ENCODE measurements around the gene LCN15.

LCN15 gene

DNA sequence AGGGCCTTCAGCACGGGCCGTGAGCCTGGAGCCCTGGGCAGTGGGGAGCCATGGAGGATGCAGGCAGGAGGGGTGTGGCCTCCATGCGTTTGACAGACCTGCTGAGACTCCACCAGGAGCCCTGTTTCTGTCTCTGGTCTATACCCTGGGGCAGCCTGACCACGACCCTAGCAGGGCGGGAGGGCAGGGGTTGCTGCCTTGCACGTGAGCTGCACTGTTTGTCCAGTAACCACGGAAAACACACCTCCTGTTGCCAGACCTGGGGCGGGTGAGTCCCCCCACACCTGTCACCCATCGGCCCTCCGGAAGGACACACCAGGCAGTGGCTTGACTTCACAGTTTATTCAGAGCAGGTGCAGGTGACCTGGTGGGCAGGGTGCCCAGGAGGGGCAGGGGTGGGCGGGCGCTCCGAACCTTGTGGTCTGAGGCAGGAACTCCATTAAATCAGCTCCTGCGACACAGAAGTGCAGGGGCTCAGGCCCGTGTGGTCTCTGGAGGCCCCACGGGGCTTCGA, 10.2 kb downstream of the LCN15 start:
- DNase-seq: no peak

DNA sequence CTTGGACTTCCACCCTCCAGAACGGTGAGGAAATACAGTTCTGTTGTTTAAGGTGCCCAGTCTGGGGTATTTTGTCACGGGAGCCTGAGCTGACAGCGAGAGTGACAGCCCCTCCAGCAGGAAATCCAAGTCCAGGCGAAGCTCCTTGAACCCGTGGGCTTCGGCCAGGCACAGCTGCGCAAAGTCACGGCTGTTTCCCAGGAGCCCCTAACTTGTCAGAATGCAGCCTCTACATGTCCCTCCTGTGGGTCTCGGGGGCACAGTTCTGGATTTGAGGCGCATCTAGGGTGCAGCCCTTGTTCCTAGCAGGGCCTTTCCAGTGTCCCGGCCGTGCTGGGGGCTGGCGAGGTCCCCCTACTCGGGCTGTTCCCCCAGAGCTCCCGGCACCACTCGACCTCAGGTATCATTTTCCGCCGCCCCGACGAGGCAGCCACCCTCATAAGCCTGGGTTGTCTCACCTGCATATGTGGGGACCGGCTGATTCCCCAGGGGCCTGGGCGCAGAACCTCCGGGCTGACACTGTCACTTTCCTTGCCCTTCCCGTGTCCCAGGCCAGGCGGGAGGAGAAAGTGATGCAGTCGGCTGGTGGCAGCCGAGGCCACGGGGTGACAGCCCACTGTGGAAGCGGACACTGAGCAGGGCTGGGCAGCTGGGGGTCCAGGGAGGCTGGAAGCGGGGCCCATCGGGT, 10.8 kb downstream of the LCN15 start:
- no peak for DNase-seq

GRCh38 chr9:136751814-136752213, 12.5 kb downstream of the LCN15 start:
- no peak for DNase-seq

DNA sequence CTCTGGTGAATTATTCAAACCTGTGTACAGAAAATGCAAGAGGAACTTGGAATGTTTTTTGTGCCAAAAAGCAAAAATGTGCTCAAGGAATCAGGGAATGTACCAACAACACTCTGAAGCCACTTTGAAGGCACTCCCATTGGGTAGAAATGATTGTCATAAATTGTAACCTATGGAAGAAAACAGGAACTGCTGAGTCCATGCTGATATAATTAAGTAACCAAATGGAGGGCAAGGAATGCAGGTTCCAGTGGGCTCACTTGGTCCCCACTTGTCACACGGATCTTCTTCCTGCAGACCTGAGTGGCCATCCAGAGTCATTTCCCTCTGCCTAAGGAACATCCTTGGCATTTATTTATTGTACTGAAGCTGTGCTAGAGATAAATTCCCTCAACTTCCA, 13.1 kb downstream of the LCN15 start:
- no peak for DNase-seq

GRCh38 chr9:136750526-136750925, 13.8 kb downstream of the LCN15 start:
- no peak for DNase-seq

DNA sequence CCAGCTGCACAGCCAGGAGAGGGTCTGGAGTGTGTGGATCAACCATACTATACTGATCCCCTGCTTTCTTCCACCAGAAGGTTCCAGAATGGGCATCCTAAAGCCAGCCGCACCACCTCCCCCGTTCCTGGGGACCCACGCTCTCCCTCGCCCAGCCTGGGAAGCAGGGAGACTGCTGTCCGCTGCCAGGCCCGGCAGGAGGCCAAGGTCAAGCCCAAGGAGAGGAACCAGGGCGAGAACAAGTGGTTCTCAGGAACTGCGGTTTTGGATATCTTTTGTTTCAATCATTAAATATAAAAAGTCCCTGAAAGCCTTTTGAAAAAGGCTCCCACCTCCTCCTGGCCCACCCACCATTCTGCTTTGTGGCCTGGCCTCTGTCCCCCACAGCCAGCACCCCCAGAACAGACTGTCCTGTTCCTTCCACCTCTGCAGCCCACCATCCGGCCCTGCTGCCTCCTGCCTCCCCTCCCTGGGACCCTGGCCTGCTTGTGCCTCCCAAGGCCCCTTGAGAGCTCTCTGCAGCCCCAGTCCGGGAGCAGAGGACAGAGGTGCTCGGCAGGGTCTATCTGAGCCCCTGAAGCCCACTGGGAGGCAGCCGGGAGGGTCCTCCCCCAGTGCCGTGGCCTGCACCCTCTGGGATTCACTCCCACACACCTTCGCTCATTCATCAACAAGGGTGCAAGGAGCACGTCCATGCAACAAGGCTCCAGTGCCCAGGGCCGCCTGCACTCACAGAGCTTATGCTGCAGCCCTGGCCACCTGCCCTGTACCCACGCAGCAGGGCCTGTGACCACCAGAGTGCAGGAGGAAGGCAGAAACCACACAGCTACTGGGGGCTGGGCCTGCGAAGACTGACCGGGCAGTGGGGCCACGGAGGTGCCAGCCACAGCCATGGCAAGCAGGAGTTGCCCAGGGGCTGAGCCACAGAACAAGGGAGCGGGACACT, 15.4 kb downstream of the LCN15 start:
- DNase-seq: no peak

DNA sequence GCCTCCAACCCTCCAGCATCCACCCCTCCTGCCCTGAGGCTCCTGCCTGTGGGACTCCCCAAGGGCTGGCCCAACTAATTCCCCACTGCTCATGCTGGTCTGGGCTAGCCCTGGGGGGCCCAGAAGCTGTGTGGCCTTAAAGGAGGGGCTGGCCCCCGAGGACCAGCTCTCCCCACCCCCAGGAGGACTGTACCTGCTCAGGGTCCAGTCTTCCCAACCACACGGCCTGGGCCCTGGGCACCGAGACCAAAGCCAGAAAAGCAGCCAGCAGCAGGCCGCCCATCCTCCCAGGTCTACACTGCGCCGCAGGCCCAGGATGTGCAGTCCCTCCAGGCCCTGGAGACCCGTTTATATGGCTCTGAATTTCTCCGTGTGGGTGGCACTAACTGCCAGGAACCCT, 16.1 kb downstream of the LCN15 start, which contains the start of gene LCN6:
LCN6 (minus strand) TSS at position 325 of the 400 bp plus-strand sequence; CDS start at position 283, 42 bp downstream.
- DNase-seq: no peak

- DNase-seq: no peak
Observed at GRCh38 chr9:136747161-136748060, 16.9 kb downstream of the LCN15 start.

- no peak for DNase-seq
Observed at GRCh38 chr9:136746621-136747020, 17.7 kb downstream of the LCN15 start.

GRCh38 chr9:136746155-136746490, 18.2 kb downstream of the LCN15 start:
- no peak for DNase-seq

- no peak for DNase-seq
Observed at GRCh38 chr9:136745389-136746154, 18.7 kb downstream of the LCN15 start.

DNA sequence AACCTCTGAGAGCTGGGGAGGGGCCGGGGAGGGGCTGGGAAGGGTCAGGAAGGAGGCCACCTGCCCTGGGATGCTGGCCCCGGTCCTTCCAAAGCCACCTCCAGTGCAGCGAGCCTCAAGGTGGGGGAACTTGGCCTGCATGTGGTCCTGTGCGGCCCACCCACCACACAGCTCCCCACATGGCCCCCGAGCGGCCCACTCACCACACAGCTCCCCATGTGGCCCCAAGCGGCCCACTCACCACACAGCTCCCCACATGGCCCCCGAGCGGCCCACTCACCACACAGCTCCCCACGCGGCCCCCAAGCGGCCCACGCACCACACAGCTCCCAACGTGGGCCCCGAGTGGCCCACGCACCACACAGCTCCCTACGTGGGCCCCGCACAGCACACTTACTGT, 19.5 kb downstream of the LCN15 start:
- DNase-seq: no peak

- DNase-seq: no peak
Observed at GRCh38 chr9:136743639-136744211, 20.6 kb downstream of the LCN15 start.

DNA sequence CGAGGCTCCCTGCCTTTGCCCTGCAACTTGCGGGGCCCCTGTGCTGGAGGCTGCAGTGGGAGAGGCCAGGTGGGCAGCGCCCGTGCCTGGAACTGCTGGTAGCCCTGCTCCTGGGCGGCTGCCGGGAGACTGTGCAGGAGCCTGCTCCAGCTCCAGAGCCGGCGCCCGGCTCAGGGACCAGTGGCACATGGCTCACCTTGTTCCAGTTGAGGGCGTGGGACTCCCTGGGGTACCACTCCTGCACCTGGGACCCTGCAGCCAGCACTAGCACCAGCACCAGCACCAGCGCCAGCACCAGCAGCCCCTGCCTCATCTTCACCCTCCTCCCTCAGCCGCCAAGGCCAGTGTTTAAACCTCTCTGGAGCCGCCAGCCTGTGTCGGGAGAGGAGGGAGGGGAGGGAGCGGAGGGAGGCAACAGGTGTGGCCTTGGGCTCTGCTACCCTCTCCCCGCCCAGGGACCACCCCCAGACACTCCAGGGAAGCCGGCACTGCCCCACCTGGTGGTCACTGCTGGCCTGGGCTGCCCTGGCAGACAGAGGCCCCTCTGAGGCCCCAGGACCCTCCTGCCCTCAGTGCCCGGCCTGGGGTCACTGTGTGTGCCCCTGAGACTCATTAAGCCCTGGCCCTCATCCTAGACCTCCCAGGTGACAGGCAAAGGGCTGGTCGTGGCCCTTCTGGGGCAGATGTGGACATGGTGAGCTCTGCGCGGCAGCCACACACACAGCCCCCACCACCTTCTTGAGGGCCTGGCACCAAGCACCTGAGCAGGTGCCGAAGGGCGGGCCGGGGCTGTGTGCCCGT, 21.5 kb downstream of the LCN15 start, which contains the start of gene LCN10:
LCN10 (minus strand) TSS at position 350 of the 801 bp plus-strand sequence; CDS start at position 313, 37 bp downstream.
- no peak for DNase-seq

- no peak for DNase-seq
Observed at GRCh38 chr9:136741883-136742571, 22.3 kb downstream of the LCN15 start.

DNA sequence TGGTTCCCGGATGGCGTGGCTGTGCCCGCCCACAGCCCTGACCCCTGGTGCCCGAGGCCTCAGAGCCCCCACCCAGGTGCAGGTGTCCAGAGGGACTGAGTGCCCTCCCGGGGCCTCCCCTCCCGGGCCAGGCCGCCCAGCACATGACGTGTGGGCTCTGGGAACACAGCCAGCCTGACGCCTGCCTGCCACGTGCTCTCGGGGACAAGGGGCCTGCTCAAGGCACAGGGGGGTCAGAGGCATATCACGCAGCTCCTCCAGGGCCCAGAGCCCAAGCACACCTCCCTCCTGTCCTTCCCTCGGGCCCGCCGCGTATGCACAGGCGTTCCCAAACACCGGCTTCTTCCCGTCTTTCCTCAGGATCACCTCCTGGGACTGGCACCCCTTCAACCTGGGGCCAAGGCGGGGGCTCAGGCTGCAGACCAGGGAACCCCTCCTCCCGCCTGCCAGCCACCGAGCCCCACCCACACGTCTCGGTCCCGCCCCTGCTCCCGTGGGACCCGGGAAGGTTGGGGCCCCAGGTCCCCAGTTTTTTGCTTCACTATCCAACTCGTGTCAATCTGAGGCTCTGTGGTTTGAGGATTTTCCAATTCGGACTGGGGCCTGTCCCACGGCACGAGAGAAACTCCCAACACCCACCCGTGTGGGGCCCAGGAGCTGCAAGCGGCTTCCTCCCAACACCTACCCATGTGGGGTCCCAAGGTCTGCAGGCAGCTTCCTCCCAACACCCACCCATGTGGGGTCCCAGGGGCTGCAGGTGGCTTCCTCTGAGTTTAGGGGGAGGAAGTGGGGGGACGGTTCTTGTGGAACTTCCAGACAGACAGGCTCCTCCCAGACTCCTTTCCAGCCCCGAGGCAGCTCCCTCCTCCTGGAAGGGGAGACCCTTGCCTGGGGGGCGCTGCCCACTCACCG, 23.1 kb downstream of the LCN15 start:
- DNase-seq: no peak

DNA sequence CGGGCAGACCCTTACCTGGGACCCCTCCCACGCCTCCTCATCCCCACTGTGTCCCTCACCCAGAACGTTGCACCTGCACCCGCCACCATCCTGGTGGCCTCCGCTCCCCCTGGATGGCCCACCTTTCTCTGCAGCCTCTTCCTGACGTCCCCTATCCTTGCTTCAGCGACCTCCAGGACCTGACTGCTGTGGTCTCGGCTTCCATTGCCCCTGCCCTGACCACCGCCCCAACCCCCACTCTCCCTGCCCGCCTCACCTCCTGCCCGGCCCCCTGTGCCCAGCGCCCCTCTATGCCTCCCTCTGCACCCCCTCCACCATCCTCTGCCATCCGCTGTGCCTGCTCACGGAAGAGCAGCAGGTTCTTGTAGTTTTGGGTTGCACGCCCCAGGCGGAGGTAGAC, 23.8 kb downstream of the LCN15 start:
- no peak for DNase-seq

- no peak for DNase-seq
Observed at GRCh38 chr9:136740069-136740468, 24.2 kb downstream of the LCN15 start.

DNA sequence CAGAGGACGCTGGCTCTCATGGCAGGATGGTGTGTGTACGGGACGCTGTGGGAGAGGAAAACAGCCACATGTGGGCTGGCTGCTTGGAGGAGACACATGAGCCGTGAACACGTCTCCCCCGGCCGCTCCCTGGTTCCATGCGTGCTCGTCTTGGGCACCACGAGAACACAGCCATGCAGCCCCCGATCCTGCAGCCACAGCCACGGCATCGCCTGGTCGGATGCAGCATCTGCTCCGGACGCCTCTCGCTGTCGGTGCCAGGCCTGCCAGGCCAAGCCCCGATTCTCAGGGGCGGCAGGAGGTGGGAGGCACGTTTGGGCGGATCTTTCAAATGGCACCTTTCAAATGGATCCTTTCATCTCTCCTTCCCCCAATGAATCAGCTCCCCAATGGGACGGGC, 24.8 kb downstream of the LCN15 start:
- no peak for DNase-seq

Data from activated T-cell treated with anti-CD3 and anti-CD28 coated beads, Interleukin-2, amount 50 U/mL, for 1 hour (primary cell).